Tibial nerve (tissue), 4 donors: Measurements from ENCODE around the gene PEMT.

Source experiments
- EP300 ChIP-seq, 2 donors: sonication (generic); formaldehyde crosslinking; IDR thresholded peaks; one replicate each; pipeline ENCODE4 v1.6.1; 2017; ENCODE audit warnings: antibody characterized with exemption in 2 of 2, mild to moderate bottlenecking in 1 of 2
- TF ChIP-seq, protein P1 (sequence below), 5 experiments: fragments of 200-600 bp in 3 of 5; fragments of 450-650 bp in 2 of 5; sonication (generic) in 3 of 5; IDR thresholded peaks; one replicate each; pipeline ENCODE4 v1.5.1; 2016 to 2019; ENCODE audit warnings: antibody characterized with exemption in 5 of 5, mild to moderate bottlenecking in 3 of 5, moderate library complexity in 2 of 5

GRCh38 chr17:17587614-17588337 is 3.7 kb downstream of the PEMT start:
- TF ChIP-seq, protein P1, sequence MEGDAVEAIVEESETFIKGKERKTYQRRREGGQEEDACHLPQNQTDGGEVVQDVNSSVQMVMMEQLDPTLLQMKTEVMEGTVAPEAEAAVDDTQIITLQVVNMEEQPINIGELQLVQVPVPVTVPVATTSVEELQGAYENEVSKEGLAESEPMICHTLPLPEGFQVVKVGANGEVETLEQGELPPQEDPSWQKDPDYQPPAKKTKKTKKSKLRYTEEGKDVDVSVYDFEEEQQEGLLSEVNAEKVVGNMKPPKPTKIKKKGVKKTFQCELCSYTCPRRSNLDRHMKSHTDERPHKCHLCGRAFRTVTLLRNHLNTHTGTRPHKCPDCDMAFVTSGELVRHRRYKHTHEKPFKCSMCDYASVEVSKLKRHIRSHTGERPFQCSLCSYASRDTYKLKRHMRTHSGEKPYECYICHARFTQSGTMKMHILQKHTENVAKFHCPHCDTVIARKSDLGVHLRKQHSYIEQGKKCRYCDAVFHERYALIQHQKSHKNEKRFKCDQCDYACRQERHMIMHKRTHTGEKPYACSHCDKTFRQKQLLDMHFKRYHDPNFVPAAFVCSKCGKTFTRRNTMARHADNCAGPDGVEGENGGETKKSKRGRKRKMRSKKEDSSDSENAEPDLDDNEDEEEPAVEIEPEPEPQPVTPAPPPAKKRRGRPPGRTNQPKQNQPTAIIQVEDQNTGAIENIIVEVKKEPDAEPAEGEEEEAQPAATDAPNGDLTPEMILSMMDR (IDR thresholded peaks at IDR 0.05): no peak
- TF ChIP-seq EP300 (IDR thresholded peaks at IDR 0.05): no peak
